Measurements from ENCODE around the gene CPLX1. TPM values are rescaled to one million over a fixed set of nuclear protein-coding genes. Genes with fewer than 3 reads are reported as not detected.

The CPLX1 gene
- total RNA-seq, 1 experiment from 2014 or later: 2.7 TPM

DNA sequence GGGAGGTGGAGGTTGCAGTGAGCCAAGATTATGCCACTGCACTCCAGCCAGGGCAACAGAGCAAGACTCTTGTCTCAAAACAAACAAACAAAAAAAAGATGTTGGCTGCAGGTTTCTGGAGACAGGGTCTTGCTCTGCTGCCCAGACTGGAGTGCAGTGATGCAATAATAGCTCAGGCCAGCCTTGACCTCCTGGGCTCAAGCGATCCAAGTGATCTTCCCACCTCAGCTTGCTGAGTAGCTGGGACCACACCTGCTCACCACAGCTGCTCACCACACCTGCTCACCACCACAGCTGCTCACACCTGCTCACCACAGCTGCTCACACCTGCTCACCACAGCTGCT lies 29.9 kb upstream of the CPLX1 start:
- Mint-ChIP-seq H3K27me3 (ENCODE audit: insufficient read depth, unreplicated experiment) (no peaks in the 10 kb centered on the region), H3K4me1 (ENCODE audit: insufficient read depth, unreplicated experiment) (no peaks in the 10 kb centered on the region), H3K36me3 (ENCODE audit: insufficient read depth, unreplicated experiment) (peaks cover 58% of the 10 kb centered on the region), H3K4me3 (ENCODE audit: unreplicated experiment) (no peak overlapping the region), H3K9me3 (ENCODE audit: unreplicated experiment) (no peaks in the 10 kb centered on the region), H3K27ac (ENCODE audit: low read depth, unreplicated experiment) (no peak overlapping the region)
- intact Hi-C loops (cut with micrococcal nuclease): no loop called here
- no TSS peak for BruUV-seq (replicated peaks)
- TF ChIP-seq, protein P1, sequence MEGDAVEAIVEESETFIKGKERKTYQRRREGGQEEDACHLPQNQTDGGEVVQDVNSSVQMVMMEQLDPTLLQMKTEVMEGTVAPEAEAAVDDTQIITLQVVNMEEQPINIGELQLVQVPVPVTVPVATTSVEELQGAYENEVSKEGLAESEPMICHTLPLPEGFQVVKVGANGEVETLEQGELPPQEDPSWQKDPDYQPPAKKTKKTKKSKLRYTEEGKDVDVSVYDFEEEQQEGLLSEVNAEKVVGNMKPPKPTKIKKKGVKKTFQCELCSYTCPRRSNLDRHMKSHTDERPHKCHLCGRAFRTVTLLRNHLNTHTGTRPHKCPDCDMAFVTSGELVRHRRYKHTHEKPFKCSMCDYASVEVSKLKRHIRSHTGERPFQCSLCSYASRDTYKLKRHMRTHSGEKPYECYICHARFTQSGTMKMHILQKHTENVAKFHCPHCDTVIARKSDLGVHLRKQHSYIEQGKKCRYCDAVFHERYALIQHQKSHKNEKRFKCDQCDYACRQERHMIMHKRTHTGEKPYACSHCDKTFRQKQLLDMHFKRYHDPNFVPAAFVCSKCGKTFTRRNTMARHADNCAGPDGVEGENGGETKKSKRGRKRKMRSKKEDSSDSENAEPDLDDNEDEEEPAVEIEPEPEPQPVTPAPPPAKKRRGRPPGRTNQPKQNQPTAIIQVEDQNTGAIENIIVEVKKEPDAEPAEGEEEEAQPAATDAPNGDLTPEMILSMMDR (IDR thresholded peaks at IDR 0.05; ENCODE audit: unreplicated experiment): no peak
- DNase-seq (ENCODE audit: unreplicated experiment): no peak
- ChIA-PET POLR2A (interaction anchor here (0.7 kb wide), 1 partner anchor 27 kb away, joined by 3 read pairs; no protein-coding TSS in a partner anchor), CTCF (interaction anchor here (0.6 kb wide), 1 partner anchor 9 kb away, joined by 4 read pairs; no protein-coding TSS in a partner anchor)

DNA sequence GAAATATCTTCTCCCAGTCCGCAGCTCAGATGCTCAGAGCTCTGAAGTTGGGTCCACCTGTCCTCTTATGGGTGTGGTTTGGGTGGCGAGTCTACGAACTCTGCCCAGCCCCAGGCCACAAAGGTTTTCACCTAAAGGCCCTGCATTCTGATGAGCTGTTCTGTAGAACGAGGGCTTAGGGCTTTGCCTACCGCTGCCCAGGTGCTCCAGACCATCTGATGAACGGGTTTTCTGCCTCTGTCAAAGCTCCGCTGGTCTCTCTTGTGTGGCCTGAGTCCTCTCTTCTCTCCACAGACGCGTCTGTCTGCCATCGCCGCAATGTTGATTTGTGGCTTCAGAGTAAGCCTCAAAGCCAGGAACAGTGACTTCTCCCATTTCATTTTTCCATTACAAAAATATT lies 28.4 kb upstream of the CPLX1 start:
- no TSS peak for BruUV-seq (replicated peaks)
- Mint-ChIP-seq H3K4me3 (ENCODE audit: unreplicated experiment) (no peak overlapping the region), H3K27me3 (ENCODE audit: insufficient read depth, unreplicated experiment) (no peaks in the 10 kb centered on the region), H3K27ac (ENCODE audit: low read depth, unreplicated experiment) (no peak overlapping the region), H3K4me1 (ENCODE audit: insufficient read depth, unreplicated experiment) (no peaks in the 10 kb centered on the region), H3K36me3 (ENCODE audit: insufficient read depth, unreplicated experiment) (peaks cover 45% of the 10 kb centered on the region), H3K9me3 (ENCODE audit: unreplicated experiment) (no peaks in the 10 kb centered on the region)
- intact Hi-C loops (cut with micrococcal nuclease): no loop called here
- TF ChIP-seq, protein P1 (IDR thresholded peaks at IDR 0.05; ENCODE audit: unreplicated experiment): no peak
- ChIA-PET POLR2A (interaction anchor here (1.2 kb wide), 1 partner anchor 74 kb away, joined by 3 read pairs; no protein-coding TSS in a partner anchor), CTCF (no interaction called here)
- DNase-seq (ENCODE audit: unreplicated experiment): no peak

DNA sequence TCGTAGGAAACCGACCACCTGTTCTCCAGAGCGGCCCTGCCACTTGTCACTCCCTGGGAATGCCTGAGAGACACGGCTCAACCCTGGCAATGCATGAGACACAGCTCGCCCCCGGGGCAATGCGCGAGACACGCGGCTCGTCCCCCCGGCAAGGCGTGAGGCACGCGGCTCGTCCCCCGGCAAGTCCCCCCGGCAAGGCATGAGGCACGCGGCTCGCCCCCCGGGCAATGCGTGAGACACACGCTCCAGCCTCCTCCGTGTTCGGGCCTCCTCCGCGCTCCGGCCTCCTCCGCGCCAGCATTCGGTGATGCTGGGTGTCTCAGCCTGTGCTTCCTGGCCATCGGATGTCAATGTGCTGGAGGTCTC lies 27.5 kb upstream of the CPLX1 start:
- Mint-ChIP-seq H3K4me1 (ENCODE audit: insufficient read depth, unreplicated experiment) (no peaks in the 10 kb centered on the region), H3K27me3 (ENCODE audit: insufficient read depth, unreplicated experiment) (no peaks in the 10 kb centered on the region), H3K9me3 (ENCODE audit: unreplicated experiment) (no peaks in the 10 kb centered on the region), H3K27ac (ENCODE audit: low read depth, unreplicated experiment) (no peak overlapping the region), H3K36me3 (ENCODE audit: insufficient read depth, unreplicated experiment) (peaks cover 37% of the 10 kb centered on the region), H3K4me3 (ENCODE audit: unreplicated experiment) (no peak overlapping the region)
- TF ChIP-seq, protein P1 (IDR thresholded peaks at IDR 0.05; ENCODE audit: unreplicated experiment): no peak
- DNase-seq (ENCODE audit: unreplicated experiment): no peak
- CTCF ChIA-PET: no interaction called here
- BruUV-seq (replicated peaks): no TSS peak
- POLR2A ChIA-PET: no interaction called here
- intact Hi-C loops (cut with micrococcal nuclease): no loop called here

DNA sequence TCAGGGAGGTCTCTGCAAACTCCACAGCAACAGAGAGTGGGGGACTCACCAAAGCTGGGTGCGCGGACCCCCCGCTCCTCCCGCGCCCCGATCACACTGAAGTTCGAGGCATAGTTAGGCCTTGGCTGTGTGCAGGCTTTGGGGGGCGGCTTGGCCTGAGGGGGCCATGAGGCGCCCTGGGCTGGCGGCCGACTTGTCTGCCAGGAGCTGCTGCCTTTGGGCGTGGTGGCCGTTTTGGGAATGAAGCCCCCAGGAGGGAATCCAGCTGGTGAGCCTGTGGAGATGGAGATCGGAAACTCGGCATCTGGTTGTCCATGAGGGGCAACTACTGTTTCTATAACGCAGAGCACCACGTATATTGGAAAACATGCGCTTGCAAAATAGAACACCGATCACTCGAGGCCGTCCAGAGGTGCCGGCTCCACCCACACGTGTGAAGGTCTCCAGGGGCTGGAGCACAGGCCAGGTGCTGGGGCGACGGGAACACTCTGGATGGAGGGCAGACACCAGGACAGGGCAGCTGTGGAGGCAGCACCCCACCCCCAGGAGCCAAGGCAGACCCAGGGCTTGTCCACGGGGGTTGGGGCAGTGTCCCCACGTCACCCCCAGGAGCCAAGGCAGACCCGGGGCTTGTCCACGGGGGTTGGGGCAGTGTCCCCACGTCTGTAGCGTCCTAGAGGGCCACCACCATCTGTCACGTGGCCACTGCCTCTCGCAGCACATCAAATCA lies 25.9 kb upstream of the CPLX1 start:
- DNase-seq (ENCODE audit: unreplicated experiment): no peak
- Mint-ChIP-seq H3K27ac (ENCODE audit: low read depth, unreplicated experiment) (no peak overlapping the region), H3K4me3 (ENCODE audit: unreplicated experiment) (no peak overlapping the region), H3K9me3 (ENCODE audit: unreplicated experiment) (no peaks in the 10 kb centered on the region), H3K27me3 (ENCODE audit: insufficient read depth, unreplicated experiment) (no peaks in the 10 kb centered on the region), H3K4me1 (ENCODE audit: insufficient read depth, unreplicated experiment) (no peaks in the 10 kb centered on the region), H3K36me3 (ENCODE audit: insufficient read depth, unreplicated experiment) (peaks cover 25% of the 10 kb centered on the region)
- POLR2A ChIA-PET: interaction anchor here (0.6 to 1.0 kb wide), 2 partner anchors 12 to 852 kb away, joined by 3 to 4 read pairs; no protein-coding TSS in a partner anchor
- CTCF ChIA-PET: no interaction called here
- intact Hi-C loops (cut with micrococcal nuclease): no loop called here
- BruUV-seq (replicated peaks): no TSS peak
- TF ChIP-seq, protein P1 (IDR thresholded peaks at IDR 0.05; ENCODE audit: unreplicated experiment): no peak

All from MCF 10A (cell line).